BE2C (cell line): ENCODE data around the gene ERFL. TPM values are rescaled to one million over a fixed set of nuclear protein-coding genes. Genes with fewer than 3 reads are reported as not detected.

ENCODE experiments used
- DNase-seq: peaks from one replicate; pipeline ENCODE4 v3.0.0-alpha.2; 2020
- H3K27me3 ChIP-seq: fragments of 250-450 bp; sonication (Bioruptor Pico); 2 replicates; pipeline ENCODE4 v1.5.1; 2020; ENCODE audit warnings: mild to moderate bottlenecking
- H3K36me3 ChIP-seq: fragments of 250-450 bp; sonication (Bioruptor Pico); 2 replicates; pipeline ENCODE4 v1.5.1; 2020; ENCODE audit warnings: mild to moderate bottlenecking
- H3K4me1 ChIP-seq: fragments of 250-450 bp; sonication (Bioruptor Pico); 2 replicates; pipeline ENCODE4 v1.5.1; 2020
- H3K4me3 ChIP-seq: 2 replicates; pipeline ENCODE4 v1.5.1; 2011; ENCODE audit warnings: low read depth, low read length
- H3K9me3 ChIP-seq: fragments of 250-450 bp; sonication (Bioruptor Pico); 2 replicates; pipeline ENCODE4 v1.5.1; 2020
- polyA plus RNA-seq: library from polyadenylated mRNA; unstranded; fragments of >200 nt; gene quantifications from one replicate; pipeline ENCODE4 v1.2.1, GENCODE V29; 2012; ENCODE audit warnings: low read depth, missing spikeins; ENCODE audit not compliant: insufficient read length, insufficient read depth
- TF ChIP-seq, protein P1 (sequence below): IDR thresholded peaks from 2 replicates; pipeline ENCODE4 v1.5.1; 2012; ENCODE audit warnings: mild to moderate bottlenecking, low read depth, low read length

The ERFL gene
- not detected for polyA plus RNA-seq

DNA sequence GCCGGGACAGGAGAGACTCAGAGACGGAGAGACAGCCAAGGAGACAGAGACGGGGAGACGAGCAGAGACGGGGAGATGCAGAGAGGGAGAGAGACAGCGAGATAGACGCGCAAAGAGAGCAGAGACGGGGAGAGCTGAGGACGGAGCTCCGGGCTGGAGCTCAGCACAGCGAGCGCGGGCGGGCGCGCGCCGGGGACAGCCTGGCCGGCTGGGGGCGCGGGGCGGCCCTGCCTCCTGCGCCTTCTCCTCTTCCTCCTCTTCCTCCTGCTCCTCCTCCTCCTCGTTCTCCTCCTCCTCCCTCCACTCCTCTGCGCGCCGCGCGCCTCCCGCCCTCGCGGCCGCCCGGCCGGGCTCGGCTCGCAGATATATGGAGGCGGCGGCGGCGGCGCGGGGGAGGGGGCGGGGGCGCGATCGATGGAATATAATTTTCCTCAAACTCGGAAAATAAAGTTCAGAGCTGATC, at the start of gene ERFL:
ERFL (minus strand) TSS at position 229 of the 463 bp plus-strand sequence. CDS start 15,530 bp downstream, outside the sequence.
- TF ChIP-seq, protein P1, sequence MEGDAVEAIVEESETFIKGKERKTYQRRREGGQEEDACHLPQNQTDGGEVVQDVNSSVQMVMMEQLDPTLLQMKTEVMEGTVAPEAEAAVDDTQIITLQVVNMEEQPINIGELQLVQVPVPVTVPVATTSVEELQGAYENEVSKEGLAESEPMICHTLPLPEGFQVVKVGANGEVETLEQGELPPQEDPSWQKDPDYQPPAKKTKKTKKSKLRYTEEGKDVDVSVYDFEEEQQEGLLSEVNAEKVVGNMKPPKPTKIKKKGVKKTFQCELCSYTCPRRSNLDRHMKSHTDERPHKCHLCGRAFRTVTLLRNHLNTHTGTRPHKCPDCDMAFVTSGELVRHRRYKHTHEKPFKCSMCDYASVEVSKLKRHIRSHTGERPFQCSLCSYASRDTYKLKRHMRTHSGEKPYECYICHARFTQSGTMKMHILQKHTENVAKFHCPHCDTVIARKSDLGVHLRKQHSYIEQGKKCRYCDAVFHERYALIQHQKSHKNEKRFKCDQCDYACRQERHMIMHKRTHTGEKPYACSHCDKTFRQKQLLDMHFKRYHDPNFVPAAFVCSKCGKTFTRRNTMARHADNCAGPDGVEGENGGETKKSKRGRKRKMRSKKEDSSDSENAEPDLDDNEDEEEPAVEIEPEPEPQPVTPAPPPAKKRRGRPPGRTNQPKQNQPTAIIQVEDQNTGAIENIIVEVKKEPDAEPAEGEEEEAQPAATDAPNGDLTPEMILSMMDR, result no peak
- Histone ChIP-seq H3K4me1 (no peaks in the 10 kb centered on the region), H3K9me3 (no peaks in the 10 kb centered on the region; the same call in 1 of the 2 replicates), H3K27me3 (peaks cover 65% of the 10 kb centered on the region), H3K36me3 (no peaks in the 10 kb centered on the region), H3K4me3 (no peak within 1 kb of the TSS)
- DNase-seq, result no peak

DNA sequence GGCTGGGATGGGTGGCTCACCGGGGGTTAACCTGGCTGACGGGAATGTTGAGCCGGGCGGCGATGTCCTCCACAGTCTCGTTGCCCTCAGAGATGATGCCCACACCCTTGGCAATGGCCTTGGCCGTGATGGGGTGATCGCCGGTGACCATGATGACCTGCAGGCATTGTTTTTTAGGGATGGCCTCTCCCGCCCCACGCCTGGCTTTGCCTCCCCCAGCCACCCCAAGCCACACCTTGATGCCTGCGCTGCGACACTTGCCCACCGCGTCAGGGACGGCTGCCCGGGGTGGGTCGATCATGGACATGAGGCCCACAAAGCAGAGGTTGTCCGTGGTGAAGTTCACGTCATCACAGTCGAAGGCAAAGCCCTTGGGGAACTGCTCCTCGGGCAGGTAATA, 49.7 kb upstream of the ERFL start:
- Histone ChIP-seq H3K4me3 (no peak overlapping the region), H3K36me3 (peaks cover 95% of the 10 kb centered on the region), H3K27me3 (no peaks in the 10 kb centered on the region), H3K4me1 (no peaks in the 10 kb centered on the region), H3K9me3 (no peaks in the 10 kb centered on the region)
- DNase-seq, result no peak
- TF ChIP-seq, protein P1, result no peak

DNA sequence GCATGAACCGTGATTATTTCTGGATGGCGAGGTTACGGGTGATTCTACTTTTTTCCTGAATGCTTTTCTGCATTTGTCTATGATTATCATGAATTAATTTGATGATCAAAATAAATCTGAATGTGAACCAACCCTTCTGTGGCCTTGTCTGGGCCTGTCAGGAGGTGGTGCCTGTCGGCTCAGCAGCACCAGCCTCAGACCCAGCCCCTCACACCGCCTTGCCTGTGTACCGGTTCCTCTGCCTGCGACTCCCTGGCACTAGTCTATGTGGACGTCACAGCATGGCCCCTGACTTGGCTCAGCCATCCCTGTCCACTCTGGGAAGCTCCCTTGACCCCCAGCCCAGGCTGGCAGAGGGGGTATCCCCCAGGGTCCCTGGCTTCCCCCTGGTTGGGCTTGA, 46.4 kb upstream of the ERFL start:
- no peak for DNase-seq
- peaks cover 90% of the 10 kb centered on the region for H3K36me3 ChIP-seq
- H3K9me3 ChIP-seq, result no peaks in the 10 kb centered on the region
- no peak overlapping the region for H3K4me3 ChIP-seq
- H3K27me3 ChIP-seq, result no peaks in the 10 kb centered on the region
- TF ChIP-seq, protein P1, result no peak
- H3K4me1 ChIP-seq, result no peaks in the 10 kb centered on the region

DNA sequence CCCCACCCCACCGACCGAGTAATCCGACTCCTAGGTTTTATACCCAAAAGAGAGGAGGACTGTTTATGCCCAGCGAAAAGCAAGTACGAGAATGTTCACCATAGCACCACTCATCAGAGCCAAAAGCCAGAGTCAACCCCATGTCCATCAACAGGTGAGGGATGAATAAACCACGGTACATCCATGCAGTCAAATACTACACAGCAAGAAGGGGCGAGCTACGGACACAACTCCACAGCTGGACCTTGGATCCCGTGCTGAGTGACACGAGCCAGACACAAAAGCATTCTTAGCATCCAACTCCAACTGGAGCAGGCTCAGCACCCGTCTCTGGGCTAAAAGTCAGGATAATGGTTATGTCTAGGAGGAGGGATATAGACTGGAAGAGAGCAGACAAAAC, 43.1 kb upstream of the ERFL start:
- no peaks in the 10 kb centered on the region for H3K9me3 ChIP-seq
- H3K36me3 ChIP-seq, result peaks cover 88% of the 10 kb centered on the region
- TF ChIP-seq, protein P1, result no peak
- H3K4me1 ChIP-seq, result no peaks in the 10 kb centered on the region
- H3K27me3 ChIP-seq, result no peaks in the 10 kb centered on the region
- no peak overlapping the region for H3K4me3 ChIP-seq
- DNase-seq, result no peak

DNA sequence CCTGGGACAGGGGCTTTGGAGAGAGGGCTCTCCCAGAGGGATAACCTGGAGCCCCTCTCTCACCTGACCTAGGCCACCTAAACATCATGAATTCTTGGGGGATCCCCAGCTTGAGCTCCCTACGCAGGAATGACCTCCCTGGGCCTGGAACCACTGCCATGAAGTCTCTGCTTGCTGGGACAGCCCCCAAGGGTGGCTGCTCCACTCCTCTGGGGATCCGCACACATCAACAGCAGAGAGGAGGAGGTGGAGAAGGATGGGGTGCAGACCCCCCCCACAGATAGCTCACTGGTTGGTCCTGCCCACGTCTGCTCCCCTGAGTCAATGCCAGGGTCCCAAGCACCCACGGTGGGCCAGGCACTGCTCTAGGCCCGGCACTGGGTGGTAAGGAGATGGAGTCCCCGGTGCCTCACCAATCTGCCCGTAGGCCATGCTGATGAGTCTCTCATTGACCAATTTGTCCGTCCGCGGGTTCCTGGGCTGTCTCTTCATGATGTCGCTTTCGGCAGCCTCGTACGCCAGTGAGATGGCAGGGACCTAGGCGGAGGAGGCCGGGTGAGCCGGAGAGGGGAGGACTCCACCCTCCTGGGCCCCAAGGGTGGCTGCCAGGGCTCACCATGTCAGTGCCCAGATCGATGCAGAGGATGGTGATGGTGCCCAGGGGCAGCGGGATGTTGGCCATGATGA, 41.7 kb upstream of the ERFL start:
- Histone ChIP-seq H3K4me3 (no peak overlapping the region), H3K4me1 (no peaks in the 10 kb centered on the region), H3K27me3 (no peaks in the 10 kb centered on the region), H3K9me3 (no peaks in the 10 kb centered on the region), H3K36me3 (peaks cover 91% of the 10 kb centered on the region)
- no peak for DNase-seq
- TF ChIP-seq, protein P1, result no peak
